Fibroblast of the aortic adventitia (primary cell): Measurements from ENCODE around the gene IL3. TPM values are rescaled to one million over a fixed set of nuclear protein-coding genes. Genes with fewer than 3 reads are reported as not detected.

Experiments used
- DNase-seq: peaks from one replicate; pipeline ENCODE4 v3.0.0-alpha.2; 2010; ENCODE audit warnings: low read depth
- H3K4me3 ChIP-seq: 2 replicates; pipeline ENCODE4 v1.5.1; 2011; ENCODE audit warnings: low read depth, mild to moderate bottlenecking, control low read depth, low read length, moderate library complexity
- total RNA-seq: library from RNA; depleted of rRNA; stranded (reverse); fragments of >200 nt; gene quantifications from 2 replicates; pipeline ENCODE4 v1.2.3, GENCODE V29; 2012; ENCODE audit warnings: low replicate concordance
- TF ChIP-seq, protein P1 (sequence below): IDR thresholded peaks from 2 replicates; pipeline ENCODE4 v1.5.1; 2011; ENCODE audit warnings: mild to moderate bottlenecking, low read length, control low read depth, inconsistent platforms; ENCODE audit not compliant: insufficient read depth

The IL3 gene
- total RNA-seq, 1 donor, result not detected

DNA sequence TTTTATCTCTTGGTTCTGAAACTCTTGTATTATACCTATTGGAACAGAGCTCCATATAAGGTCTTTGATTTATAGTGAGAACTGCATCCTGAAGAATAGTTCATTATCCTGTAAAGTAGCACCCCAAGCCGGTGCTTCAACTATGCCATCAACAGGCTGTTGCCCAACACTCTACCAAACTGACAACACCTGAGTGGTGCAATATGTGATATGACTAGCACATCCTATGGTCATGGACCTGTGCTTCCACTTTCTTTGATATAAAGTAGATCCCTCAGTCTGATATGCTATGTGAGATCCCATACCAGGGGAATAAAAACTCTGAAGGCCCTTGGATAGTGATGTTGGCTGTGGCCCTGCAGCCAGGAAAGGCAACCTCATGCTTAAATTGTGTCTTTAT, 28.9 kb downstream of the IL3 start:
- DNase-seq, result no peak
- no peak overlapping the region for H3K4me3 ChIP-seq
- TF ChIP-seq, protein P1, sequence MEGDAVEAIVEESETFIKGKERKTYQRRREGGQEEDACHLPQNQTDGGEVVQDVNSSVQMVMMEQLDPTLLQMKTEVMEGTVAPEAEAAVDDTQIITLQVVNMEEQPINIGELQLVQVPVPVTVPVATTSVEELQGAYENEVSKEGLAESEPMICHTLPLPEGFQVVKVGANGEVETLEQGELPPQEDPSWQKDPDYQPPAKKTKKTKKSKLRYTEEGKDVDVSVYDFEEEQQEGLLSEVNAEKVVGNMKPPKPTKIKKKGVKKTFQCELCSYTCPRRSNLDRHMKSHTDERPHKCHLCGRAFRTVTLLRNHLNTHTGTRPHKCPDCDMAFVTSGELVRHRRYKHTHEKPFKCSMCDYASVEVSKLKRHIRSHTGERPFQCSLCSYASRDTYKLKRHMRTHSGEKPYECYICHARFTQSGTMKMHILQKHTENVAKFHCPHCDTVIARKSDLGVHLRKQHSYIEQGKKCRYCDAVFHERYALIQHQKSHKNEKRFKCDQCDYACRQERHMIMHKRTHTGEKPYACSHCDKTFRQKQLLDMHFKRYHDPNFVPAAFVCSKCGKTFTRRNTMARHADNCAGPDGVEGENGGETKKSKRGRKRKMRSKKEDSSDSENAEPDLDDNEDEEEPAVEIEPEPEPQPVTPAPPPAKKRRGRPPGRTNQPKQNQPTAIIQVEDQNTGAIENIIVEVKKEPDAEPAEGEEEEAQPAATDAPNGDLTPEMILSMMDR, result no peak

DNA sequence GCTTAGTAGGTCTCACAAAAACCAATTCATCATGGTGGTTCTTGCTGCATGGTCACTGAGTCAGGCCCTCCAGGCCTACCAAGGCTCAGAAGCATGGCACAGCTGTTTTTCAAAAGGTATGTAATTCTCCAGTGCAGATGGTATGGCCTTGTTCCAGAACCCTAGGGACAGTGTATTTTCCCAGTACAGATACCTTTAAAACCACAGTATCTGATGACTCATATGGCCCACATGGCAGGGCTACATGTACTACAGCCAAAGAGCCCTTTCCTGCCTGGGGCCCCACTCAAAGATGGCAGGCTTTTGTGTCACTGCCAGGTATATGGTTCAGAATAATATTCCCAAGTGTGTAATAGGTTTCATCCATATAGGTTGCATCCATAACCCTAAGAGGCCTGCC, 29.7 kb downstream of the IL3 start:
- TF ChIP-seq, protein P1, result no peak
- DNase-seq, result peak; percentile 80
- no peak overlapping the region for H3K4me3 ChIP-seq

DNA sequence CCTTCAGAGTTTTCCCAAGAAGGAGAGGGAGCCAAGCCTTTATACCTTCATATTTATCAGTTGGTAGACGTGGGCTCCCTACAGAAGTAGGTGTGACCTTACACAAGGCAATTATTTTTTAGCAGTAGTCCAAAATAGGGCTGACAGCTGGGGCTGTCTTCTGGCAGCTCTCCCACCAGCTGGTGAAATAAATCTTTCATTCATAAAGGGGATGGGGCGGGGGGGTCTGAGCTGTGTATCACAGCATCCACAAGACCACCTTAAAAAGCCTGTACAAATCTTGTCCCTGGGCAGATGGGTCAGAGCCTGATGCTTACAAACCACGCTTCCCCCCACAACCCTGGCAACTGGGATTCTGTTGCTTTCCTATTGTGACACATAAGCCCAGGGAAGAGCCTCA, 32.8 kb downstream of the IL3 start:
- TF ChIP-seq, protein P1, result no peak
- H3K4me3 ChIP-seq, result no peak overlapping the region
- DNase-seq, result no peak

DNA sequence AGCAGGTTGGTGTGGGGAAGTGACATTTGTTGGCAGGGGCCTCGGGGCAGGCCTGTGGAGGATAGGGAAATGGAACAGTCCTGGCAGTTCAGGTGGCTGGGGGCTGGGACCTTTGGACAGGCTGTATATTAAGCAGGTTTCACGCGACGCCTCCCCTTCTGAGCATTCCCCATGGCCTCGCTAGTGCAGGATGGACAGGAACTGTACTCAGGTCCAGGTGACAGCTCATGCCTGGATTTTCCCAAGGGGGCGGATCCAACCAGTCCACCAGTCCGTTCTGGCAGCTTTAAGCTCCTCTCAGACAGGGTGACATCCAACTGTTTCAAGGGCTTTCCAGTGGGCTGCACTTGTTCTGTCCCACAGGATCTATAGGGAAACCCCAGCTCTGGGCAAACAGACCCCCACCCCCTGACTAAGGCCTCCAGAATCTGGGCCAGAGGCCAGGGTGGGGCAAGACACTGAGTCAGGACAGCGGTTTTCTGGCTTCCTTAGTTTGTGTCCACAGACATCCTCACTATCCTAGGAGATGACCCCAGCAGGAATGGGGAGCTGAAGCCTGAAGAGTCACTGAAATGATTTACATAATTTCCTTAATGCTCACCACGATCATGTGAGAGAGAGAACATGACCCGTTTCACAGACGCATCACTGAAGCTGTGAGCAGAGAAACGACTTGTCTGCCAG, 34.1 kb downstream of the IL3 start:
- TF ChIP-seq, protein P1, result no peak
- DNase-seq, result peak; percentile 88
- H3K4me3 ChIP-seq, result no peak overlapping the region

DNA sequence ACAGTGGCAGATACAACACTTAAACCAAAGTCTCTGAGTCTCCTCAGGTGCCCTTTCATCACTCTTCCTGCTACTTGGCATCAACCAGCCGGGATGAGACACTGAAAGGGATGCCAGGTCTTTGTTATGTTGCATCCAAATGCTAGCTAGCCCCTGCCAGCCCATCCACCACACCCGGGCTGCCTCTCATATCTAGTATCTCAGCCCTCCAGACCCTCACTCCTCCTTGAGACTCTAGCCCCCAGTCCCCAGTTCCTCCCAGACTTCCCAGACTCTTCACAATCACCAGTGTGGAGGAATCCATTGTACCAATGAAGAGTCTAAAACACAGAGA, 34.6 kb downstream of the IL3 start:
- TF ChIP-seq, protein P1, result no peak
- H3K4me3 ChIP-seq, result no peak overlapping the region
- DNase-seq, result no peak

DNA sequence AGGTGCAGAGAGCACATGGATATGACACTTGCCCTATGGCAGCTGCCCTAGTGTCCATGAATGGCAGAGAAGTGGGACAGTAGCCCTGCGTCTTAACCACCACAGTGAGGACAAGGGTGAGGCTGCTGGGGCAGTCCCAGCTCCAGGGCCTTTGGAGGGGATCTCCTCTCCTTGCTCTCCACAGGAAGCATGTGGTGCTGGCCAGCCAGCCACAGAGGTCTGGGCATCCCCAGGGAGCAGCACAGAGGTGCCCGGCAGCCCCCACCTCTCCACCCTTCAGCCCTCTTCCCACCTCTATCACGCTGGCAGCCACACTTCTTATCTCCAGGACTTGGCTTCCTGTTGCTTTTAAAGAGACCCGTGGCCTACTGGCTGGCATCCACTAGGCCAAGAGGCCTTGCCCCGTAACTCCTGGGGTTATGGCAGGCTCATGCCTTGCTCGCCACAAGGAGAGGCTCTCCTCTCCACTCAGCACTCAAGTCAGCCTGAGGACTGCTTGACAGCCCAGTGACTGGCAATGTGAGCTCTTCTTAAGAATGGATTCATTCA, 35.0 kb downstream of the IL3 start:
- TF ChIP-seq, protein P1, result no peak
- H3K4me3 ChIP-seq, result no peak overlapping the region
- DNase-seq, result no peak

DNA sequence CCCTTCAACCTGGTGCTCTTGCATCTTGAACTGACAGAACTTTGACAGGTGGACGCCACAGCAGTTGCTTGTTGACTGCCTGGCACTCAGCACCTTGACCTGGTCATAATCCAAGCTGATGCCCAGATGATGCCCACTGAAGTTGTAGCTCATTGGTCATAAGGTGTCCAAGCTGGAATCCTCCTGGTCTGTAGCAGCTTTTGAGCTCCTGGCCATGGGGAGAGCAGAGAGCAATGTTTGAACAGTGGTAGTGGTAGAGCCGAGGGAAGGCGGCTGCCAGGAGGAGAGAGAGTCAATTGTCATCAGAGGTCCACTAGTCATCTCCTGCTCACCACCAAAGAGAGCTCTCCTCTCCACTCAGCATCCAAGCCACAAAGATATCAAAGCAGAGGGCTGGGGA, 36.4 kb downstream of the IL3 start:
- no peak for DNase-seq
- TF ChIP-seq, protein P1, result no peak

More for the DNA sequence above, 36.4 kb downstream of the IL3 start:
- H3K4me3 ChIP-seq, result no peak overlapping the region
